Medulla oblongata (tissue), 1 donor: ENCODE measurements around the gene FALEC.
"Not testable (repeated sequence)": the region's sequence is repeated elsewhere in the genome, so short reads cannot be mapped to it uniquely, and the experiment has no call there.

Experiments used
- DNase-seq: peaks from one replicate; pipeline ENCODE4 v3.0.0-alpha.2; 2015; ENCODE audit errors: extremely low spot score

FALEC gene

GRCh38 chr1:150558761-150559655 lies 43.5 kb downstream of the FALEC start:
- DNase-seq = no peak

- DNase-seq = no peak
Observed at GRCh38 chr1:150559656-150560010, 44.1 kb downstream of the FALEC start.

- peak; percentile 75 for DNase-seq
Observed at GRCh38 chr1:150560011-150560438, 44.5 kb downstream of the FALEC start.

- DNase-seq = peak; percentile 89
Observed at GRCh38 chr1:150560576-150561253, 45.2 kb downstream of the FALEC start.

- DNase-seq = peak; percentile 92
Observed at GRCh38 chr1:150561254-150561973, 45.9 kb downstream of the FALEC start.

GRCh38 chr1:150561974-150562445 lies 46.5 kb downstream of the FALEC start:
- DNase-seq = peak; percentile 81

GRCh38 chr1:150562446-150563339 lies 47.1 kb downstream of the FALEC start:
- no peak for DNase-seq

GRCh38 chr1:150563340-150564038 lies 47.9 kb downstream of the FALEC start:
- DNase-seq = no peak

GRCh38 chr1:150564051-150564991 lies 48.8 kb downstream of the FALEC start:
- no peak for DNase-seq

GRCh38 chr1:150565240-150565991 lies 49.9 kb downstream of the FALEC start:
- DNase-seq = not testable (repeated sequence)

- no peak for DNase-seq
Observed at GRCh38 chr1:150566589-150567340, 51.2 kb downstream of the FALEC start.

- DNase-seq = peak; percentile 54
Observed at GRCh38 chr1:150567341-150567716, 51.8 kb downstream of the FALEC start.

GRCh38 chr1:150567717-150568593 lies 52.4 kb downstream of the FALEC start:
- DNase-seq = peak; percentile 83

- no peak for DNase-seq
Observed at GRCh38 chr1:150568594-150568966, 53.0 kb downstream of the FALEC start.

- DNase-seq = no peak
Observed at GRCh38 chr1:150572918-150573647, 57.5 kb downstream of the FALEC start.

GRCh38 chr1:150573648-150574071 lies 58.1 kb downstream of the FALEC start:
- DNase-seq = not testable (repeated sequence)
